Hepatocyte (in vitro differentiated cells): ENCODE data around the gene ACOXL.
"Not testable (repeated sequence)": the region's sequence is repeated elsewhere in the genome, so short reads cannot be mapped to it uniquely, and the experiment has no call there.

ENCODE experiments used
- CTCF ChIP-seq: fragments of 200-600 bp; sonication (generic); IDR thresholded peaks from 2 replicates; pipeline ENCODE4 v1.5.1; 2016; ENCODE audit warnings: antibody characterized with exemption, mild to moderate bottlenecking; ENCODE audit not compliant: poor library complexity
- EZH2 ChIP-seq: fragments of 200-600 bp; sonication (generic); IDR thresholded peaks from 2 replicates; pipeline ENCODE4 v1.6.1; 2016; ENCODE audit warnings: antibody characterized with exemption, mild to moderate bottlenecking, borderline replicate concordance

GRCh38 chr2:110855841-110856240 lies 123.5 kb downstream of the ACOXL start:
- TF ChIP-seq CTCF, EZH2: not testable (repeated sequence)
